ENCODE data around the gene PTEN. TPM values are rescaled to one million over a fixed set of nuclear protein-coding genes. Genes with fewer than 3 reads are reported as not detected.

The PTEN gene
- total and polyA plus RNA-seq, 9 of the 15 experiments (the other 6 are each of a cell fraction or from before 2014, with no cell fraction given) = 8.4 to 56.9 (median 22.2) TPM

DNA sequence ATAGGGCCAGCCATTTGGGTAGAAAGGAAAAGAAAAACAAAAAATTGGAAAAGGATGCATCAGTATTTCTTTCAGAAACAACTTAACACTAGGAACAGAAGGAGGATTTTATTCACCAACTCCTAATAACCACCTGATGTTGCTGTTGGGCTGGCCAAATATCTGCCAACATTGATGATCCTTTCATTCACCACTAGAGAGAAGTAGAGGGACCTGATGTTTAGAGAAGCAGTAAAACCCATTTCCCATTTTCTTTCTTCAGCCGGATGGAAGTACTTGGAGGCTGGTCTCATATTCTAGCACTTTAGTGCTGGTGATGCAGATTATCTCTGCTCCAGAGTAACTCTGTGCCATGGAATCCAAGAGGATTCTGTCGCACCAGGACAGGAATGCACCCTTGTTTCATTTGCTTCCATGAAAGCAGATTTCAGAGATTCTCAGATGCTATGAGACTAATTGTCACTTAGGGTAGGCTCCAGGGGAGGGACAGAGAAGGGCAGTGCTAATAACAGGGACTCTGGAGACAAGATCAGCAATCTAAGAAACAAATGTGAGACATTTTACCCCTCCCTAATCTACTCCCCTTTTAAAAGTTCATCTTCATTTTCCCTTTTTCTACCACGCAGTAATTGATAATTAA lies 3.1 kb upstream of the PTEN start (continued):
- TF ChIP-seq, protein P1, sequence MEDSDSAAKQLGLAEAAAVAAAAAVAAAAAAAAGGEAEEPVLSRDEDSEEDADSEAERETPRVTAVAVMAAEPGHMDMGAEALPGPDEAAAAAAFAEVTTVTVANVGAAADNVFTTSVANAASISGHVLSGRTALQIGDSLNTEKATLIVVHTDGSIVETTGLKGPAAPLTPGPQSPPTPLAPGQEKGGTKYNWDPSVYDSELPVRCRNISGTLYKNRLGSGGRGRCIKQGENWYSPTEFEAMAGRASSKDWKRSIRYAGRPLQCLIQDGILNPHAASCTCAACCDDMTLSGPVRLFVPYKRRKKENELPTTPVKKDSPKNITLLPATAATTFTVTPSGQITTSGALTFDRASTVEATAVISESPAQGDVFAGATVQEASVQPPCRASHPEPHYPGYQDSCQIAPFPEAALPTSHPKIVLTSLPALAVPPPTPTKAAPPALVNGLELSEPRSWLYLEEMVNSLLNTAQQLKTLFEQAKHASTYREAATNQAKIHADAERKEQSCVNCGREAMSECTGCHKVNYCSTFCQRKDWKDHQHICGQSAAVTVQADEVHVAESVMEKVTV (CRISPR knock-in tag; IDR thresholded peaks at IDR 0.05) = peak; percentile 46

DNA sequence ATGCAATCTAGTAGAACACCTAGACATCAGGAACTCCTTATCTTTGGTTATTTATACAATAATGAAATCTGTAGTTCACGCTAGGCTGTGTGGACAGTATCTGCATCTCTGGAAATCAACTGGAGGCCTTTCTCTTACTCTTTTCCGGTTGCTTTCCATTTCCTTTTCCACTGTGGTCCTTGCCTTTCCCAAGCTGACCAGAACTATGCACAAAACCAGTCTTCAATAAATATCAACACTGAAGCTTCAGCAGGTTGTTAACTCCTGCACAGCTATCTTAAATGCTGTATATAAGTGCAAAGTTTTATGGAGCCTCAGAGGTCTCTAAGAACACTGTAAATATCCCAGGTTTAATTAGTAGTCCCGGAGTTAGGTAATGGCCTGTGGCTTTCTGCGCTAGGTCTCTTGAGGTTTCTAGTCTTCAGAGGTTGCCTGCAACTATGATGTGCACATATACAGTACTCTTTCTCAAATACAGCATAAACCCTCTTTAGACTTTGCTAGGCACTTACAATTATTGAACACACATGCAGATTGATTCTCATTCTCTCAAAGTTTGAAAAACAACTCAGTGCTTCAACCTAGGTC lies 2.5 kb upstream of the PTEN start:
- ATAC-seq (no peak), DNase-seq (ENCODE audit: extremely low read depth in 1 of 4, low spot score in 3 of 4) (no peak), FAIRE-seq (no peak)
- POLR2A ChIA-PET = interaction anchor here (0.5 to 1.6 kb wide), 5 partner anchors 12 to 306 kb away, joined by 3 to 4 read pairs (median 3); no protein-coding TSS in a partner anchor
- CTCF ChIA-PET (ENCODE audit: low intra/inter-chr PET ratio) = no interaction called here
- peak overlapping the region in 1 of 2 experiments; percentile 78; a peak in 1 of 4 replicates for H3K9ac ChIP-seq (ENCODE audit: insufficient read depth in 1 of 2, low read depth in 2 of 2, low read length in 2 of 2)
- no peaks in the 10 kb centered on the region for H3K9me1 ChIP-seq (ENCODE audit: control insufficient read depth, insufficient read depth, low read length)
- no peak overlapping the region; the same call in 2 of the 3 replicates for H3K27ac ChIP-seq (ENCODE audit: extremely low read depth, low read depth, low read length)
- BruUV-seq (replicated peaks) = no TSS peak
- H3K79me2 ChIP-seq (ENCODE audit: control insufficient read depth, insufficient read depth, low read length) = peaks cover 23% of the 10 kb centered on the region
- H3K4me2 ChIP-seq (ENCODE audit: insufficient read depth, low read length) = peak overlapping the region; percentile 88; the same call in 1 of the 2 replicates
- H3K4me3 ChIP-seq = no peak overlapping the region
- intact Hi-C loops (cut with micrococcal nuclease) (loop anchor here (1.0 to 5.0 kb wide), 3 partner anchors 44 to 526 kb away; partner anchors contain the start of gene ATAD1), in situ Hi-C loops (cut with MboI) (loop anchor here (25.0 kb wide), 1 partner anchor 226 kb away; no protein-coding TSS in a partner anchor)
- H3K36me3 ChIP-seq (ENCODE audit: control insufficient read depth, insufficient read depth, low read length) = no peaks in the 10 kb centered on the region
- TF ChIP-seq SRSF9 (IDR thresholded peaks at IDR 0.05; ENCODE audit: borderline replicate concordance, low read depth, low read length) (no peak), RBM14 (IDR thresholded peaks at IDR 0.05; ENCODE audit: borderline replicate concordance, insufficient read depth, low read depth, low read length) (no peak), PBX2 (CRISPR knock-in tag; IDR thresholded peaks at IDR 0.05; ENCODE audit: low read depth) (no peak), PBX2 (tag; conservative IDR thresholded peaks at IDR 0.05; ENCODE audit: low read depth) (no peak), ESRRB (CRISPR knock-in tag; IDR thresholded peaks at IDR 0.05; ENCODE audit: borderline replicate concordance) (no peak)
- no peaks in the 10 kb centered on the region for H3K9me3 ChIP-seq (replicated peaks; ENCODE audit: control insufficient read depth, insufficient read depth, low read depth, low read length)
- H4K20me1 ChIP-seq (replicated peaks; ENCODE audit: control insufficient read depth, insufficient read depth, low read length) = peaks cover 11% of the 10 kb centered on the region; the same call in 1 of the 2 replicates
- H3K4me1 ChIP-seq (replicated peaks in 1 of 2; ENCODE audit: control insufficient read depth in 2 of 2, insufficient read depth in 2 of 2, low read length in 2 of 2) = peaks cover 3 to 11% of the 10 kb centered on the region in 2 experiments; a peak in 4 of 5 replicates
- H2AFZ ChIP-seq (ENCODE audit: low read depth, low read length) = peak overlapping the region; percentile 98
- WGBS (ENCODE audit: insufficient coverage, low coverage, missing lambda C conversion rate) = 81% methylated on average over 4 of the region's 4 CpGs
- no peaks in the 10 kb centered on the region for H3K27me3 ChIP-seq (ENCODE audit: control insufficient read depth in 2 of 2, insufficient read depth in 2 of 2, low read length in 2 of 2)

Data from K562 (cell line).